Medulla oblongata (tissue), 1 donor: ENCODE data around the gene SLC19A1.
A peak's percentile ranks its signal among the peaks of the same experiment; 100 is the strongest.

Experiments used
- DNase-seq: peaks from one replicate; pipeline ENCODE4 v3.0.0-alpha.2; 2015; ENCODE audit errors: extremely low spot score

The SLC19A1 gene

GRCh38 chr21:45542242-45542666 lies at the start of gene SLC19A1:
SLC19A1 (minus strand) TSS chr21:45542440; CDS start chr21:45537959, 4,481 bp downstream.
- DNase-seq, result peak; percentile 65

GRCh38 chr21:45591619-45592207 lies 49.5 kb upstream of the SLC19A1 start:
- DNase-seq, result no peak

- DNase-seq, result no peak
These were observed 48.7 kb upstream of the SLC19A1 start for GRCh38 chr21:45590726-45591618.

DNA sequence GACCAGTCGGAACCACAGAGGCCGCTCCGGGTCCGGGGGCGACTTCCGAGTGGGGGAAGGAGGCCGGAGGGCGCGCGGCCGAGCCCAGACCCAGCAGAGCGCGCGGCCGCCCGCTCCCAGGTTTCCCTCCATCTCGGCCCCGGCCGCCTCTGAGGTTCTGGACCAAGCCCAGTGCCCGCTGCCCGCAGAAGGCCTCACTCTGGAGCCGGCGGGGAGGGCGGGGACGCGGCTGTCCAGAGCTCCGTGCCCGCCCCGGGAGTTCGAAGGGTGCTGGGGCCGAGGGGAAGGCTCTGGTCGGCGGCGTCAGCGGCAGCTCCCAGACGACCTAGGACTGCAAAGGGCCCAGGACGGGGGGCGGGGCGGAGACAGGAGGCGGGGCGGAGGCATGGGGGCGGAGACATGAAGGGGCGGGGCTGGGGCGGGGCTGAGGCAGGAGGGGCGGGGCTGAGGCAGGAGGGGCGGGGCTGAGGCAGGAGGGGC lies 48.0 kb upstream of the SLC19A1 start:
- no peak for DNase-seq

DNA sequence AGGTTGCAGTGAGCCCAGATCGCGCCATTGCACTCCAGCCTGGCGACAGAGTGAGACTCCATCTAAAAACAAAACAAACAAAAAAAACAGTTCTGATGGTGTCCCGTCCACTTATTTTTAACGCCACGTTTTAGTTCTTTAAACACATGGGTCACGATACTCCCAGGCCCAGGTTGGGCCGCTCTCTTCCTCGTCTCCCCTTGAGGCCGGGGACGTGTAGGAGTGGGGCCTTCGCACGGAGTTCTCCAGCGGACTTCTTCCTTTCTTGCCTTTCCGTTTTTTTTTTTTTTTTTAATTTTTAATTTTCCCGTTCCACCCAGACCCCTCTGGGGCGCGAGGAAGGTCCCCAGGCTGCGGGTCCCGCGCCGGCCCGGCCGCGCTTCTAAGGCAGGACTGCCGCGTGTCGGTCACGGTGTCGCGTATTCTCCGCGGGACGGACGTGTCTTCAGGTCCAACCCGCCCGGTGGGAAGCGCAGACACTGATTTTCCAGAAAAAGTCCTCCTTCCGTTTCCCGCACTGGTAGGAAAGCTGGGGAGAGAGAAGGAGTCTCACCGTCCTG lies 47.5 kb upstream of the SLC19A1 start:
- DNase-seq, result no peak

DNA sequence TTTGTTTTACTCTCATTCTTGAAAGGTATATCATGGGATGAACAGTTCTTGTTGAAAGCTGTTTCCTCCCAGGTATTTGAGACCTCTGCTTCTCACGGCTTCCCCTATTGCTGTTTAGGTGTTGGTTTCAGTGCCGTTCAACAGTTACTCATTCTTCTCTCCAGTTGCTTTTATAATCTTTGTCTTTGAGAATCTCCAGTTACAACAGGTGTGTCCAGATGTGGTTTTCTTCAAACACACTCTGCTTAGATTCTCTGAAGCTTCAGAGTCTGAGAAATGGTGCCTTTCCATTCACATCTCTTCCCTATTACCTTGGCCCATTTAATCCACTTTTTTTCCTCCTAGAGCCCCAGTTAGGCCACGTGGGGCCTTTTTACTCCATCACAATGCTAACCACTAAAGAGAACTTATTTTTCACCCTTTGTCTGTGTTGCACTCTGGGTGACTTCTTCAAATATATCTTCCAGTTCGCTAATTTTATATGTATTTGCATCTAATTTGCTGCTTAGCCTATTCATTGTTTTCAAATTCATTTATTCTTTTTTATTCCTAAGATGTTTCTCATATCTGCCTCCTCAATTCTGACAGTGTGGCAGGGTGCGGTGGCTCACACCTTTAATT lies 46.7 kb upstream of the SLC19A1 start:
- no peak for DNase-seq

DNA sequence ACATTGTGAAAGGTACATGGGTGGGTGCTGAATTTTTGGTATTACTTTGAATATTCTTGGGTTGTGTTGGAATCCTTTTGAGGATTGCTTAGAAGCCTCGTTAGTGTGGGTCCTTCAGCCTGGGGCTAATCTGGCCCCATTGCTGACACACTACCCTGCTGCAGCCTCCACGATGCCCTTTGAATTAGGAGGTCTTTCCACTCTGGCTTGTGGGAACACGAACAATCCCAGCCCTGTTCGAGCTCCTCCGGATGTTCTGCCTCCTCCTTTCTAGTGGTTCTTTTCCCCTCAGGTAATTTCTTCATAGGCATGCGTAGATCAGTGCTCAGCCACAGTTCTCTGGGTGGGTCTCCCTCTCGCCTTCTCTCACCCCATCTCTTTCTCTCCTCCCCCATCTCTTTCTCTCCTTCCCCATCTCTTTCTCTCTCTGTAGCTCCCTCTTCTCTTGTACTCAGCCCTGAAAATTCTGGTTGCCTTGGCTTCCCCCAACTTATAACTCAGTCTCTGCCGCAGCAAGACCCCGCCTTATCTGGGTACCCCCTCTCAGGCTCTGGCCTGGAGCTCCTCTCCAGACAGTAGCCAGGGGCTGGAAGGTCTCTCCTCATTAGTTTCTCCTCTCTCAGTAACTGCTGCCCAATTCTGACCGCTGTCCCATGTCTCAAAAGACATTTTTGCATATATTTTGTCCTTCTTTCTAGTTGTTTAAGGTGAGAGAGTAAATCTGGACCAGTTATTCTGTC lies 46.0 kb upstream of the SLC19A1 start:
- DNase-seq, result no peak

GRCh38 chr21:45586289-45586858 lies 44.1 kb upstream of the SLC19A1 start:
- no peak for DNase-seq

DNA sequence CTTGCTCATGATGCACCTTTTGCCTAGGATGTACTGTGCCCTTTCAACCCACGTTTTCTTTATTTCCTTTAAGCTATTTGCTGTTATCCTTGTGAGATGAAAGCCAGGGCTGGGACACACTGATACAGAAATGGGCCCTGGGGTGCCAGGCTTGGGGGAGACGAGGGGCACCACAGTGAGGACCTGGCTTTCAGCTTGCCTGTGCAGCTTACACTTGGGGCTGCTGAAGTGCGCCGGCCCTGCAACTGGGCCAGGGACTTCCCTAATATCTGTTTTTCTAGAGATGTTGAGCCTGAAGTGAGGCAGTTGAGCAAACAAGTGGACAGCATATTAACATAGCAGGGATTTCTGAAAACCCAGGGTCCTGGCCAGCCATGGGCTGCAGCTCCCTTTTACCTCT lies 42.5 kb upstream of the SLC19A1 start:
- no peak for DNase-seq

DNA sequence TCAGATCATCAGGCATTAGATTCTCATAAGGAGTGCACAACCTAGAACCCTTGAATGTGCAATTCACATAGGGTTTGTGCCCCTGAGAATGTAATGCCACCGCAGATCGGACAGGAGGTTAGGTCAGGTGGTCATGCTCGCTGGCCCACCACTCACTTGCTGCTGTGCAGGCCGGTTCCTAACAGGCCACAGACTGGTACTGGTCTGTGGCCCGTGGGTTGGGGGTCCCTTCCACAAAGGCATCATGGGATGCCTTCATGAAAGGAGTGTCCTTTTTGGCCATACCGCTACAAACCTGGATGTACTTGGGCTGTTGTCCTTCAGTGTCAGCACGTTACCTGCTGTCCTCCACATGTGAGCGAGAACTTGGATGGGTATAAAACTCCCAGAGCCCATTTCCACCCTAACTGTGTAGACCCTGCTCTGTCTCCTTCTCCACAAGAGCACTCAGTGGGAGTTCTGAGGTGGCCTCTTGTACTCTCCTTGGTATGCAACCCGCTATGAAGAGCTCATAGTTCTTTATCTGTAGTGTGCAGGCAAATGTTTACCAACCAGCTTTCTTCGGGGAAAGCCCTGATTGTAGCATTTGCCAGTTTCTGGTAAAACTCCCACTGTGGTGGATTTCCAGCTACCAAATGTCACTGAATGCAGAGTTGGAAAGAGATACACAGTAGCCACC lies 41.7 kb upstream of the SLC19A1 start:
- DNase-seq, result no peak

DNA sequence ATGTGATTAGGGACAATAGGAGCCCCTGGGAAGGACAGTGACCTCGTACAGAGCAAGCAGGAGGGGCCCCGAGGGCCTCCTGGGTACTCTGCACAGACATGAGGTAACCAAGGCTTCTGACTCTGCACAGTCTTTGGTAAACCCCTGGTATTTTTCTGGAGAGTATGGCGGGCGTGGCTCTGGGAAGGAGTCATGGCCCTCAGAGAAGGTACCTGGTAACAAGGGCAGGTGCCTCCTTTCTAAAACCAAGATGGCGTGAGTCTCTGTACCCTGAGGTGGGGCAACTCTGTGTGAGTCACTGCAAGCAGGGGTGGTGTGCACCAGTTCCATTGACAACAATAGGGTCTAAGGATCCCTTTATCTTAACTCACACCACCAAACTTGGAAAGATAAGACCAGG lies 39.9 kb upstream of the SLC19A1 start:
- DNase-seq, result no peak

DNA sequence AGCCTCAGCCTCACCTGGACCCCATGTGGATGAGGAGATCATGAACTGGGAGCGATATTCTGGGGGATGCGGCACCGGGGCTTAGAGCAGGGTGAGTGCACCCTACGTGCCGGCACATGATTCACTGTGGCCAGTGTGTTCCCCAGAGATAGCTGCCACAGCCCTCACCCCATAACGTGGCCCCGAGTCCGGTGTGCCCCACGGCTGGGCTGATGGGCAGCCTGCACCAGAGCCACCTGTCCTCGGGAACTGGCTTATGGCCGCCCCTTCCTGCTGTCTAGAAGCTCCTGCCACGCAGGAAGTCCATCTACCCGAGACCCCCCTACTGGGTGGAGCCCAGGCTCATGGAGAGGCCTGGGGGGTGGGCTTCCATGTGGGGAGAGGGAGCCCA lies 39.1 kb upstream of the SLC19A1 start:
- no peak for DNase-seq

DNA sequence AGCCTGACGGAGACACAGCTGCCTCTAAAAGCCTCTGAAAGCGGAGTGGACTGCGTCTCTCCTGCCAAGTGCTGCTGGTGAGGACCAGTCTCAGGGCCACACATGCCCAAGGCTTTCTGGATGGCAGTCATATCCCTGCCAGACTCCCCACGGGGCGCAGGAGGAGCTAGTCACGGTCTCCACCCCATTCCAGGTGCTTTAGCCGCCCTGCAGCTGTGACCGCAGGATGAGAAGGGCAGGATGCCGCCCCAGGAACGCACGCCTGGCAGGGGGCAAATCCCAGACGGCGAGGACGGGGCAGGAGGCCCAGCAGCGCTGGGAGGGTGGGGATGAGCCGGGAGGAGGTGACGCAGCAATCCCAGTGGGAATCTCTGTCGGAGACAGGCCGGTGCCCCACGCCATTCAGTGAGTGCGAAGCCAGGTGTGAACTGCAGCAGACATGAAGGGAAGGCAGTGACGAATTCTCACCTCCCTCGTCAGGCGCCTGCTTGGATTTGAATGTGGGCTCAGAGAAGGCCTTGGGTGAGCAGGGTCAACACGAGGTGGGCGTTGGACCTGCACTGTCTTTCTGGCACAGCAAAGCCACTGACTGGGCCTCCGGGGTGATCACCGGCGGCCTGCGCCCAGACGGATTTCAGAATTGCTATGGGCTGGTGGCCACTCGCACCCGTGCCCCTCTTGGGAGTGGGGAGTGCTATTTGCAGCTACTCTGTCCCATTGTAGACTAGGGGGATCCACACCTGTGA lies 38.5 kb upstream of the SLC19A1 start:
- DNase-seq, result no peak

DNA sequence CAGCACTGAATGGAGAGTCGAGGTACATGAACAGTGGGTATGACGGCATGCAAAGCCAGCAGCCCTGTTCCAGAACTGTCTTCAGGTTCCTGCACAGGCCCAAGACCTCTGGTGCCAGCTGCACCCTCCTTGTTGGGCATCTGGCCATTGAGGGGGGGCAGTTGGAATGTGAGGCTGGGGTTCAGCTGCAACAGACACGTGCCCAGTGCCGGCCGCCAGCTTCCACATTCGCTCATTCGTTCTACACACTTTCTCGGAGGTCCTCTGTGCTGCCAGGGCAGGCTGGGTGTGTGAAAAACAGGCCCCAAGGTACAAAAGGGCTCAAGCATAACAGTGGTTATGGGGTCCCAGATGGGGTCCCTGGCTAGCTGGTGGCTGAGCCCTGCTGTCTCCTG lies 37.9 kb upstream of the SLC19A1 start:
- DNase-seq, result no peak

DNA sequence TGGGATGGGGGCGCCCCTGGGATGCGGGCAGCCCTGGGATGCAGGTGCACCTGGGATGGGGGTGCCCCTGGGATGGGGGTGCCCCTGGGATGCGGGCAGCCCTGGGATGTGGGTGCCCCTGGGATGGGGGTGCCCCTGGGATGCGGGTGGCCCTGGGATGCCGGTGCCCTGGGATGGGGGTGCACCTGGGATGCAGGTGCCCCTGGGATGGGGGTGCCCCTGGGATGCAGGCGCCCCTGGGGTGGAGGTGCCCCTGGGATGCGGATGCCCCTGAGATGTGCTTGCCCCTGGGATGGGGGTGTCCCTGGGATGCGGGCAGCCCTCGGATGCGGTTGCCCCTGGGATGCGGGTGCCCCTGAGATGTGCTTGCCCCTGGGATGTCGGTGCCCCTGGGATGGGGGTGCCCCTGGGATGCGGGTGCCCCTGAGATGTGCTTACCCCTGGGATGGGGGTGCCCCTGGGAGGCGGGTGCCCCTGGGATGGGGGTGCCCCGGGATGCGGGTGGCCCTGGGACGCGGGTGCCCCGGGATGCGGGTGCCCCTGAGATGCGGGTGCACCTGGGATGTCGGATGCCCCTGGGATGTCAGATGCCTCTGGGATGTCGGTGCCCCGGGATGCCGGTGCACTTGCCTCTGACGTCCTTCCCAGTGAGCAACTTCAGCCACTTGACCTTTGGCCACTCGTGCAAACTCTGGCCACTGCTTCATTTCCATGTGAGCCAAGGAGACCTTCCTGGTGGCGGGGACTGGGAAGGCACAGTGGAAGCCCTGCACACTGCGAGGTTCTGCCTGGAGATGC lies 37.3 kb upstream of the SLC19A1 start:
- no peak for DNase-seq

GRCh38 chr21:45578811-45579381 lies 36.7 kb upstream of the SLC19A1 start:
- DNase-seq, result no peak

- DNase-seq, result no peak
These were observed 36.0 kb upstream of the SLC19A1 start for GRCh38 chr21:45578176-45578801.

DNA sequence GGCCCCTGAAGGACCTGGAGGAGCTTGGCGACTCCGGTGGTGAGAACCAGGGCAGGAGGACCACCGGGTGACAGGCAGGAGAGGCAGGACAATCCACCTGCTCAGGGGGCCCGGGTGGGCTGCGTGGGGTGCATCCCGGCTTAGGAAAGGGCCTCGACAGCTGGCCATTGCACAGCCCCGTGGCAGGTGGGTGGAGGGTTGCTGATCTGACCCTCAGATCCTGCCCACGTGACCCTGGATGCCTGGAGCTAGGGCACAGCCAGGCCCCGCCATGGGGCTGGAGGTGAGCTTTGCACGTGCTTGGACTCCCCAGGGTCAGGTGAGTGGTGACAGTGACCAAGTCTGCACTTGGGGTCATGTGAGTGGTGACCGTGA lies 35.5 kb upstream of the SLC19A1 start:
- DNase-seq, result no peak
